CD14-positive monocyte (primary cell): Measurements from ENCODE around the gene PPM1H. TPM values are rescaled to one million over a fixed set of nuclear protein-coding genes. Genes with fewer than 3 reads are reported as not detected.

Experiments
- DNase-seq, 3 donors: peaks; one replicate each; pipeline ENCODE4 v3.0.0-alpha.2; 2011 to 2022
- H2AFZ ChIP-seq: 2 replicates; pipeline ENCODE4 v1.6.0; 2012; ENCODE audit warnings: mild to moderate bottlenecking, low read depth, low read length, inconsistent platforms; ENCODE audit not compliant: insufficient read depth, poor library complexity, severe bottlenecking
- H3K27ac ChIP-seq, 2 donors: 1 replicate in 1 of 2; 2 replicates in 1 of 2; pipeline ENCODE4 v1.5.1; 2012 to 2013; ENCODE audit warnings: low read length in 2 of 2, control low read depth in 1 of 2, inconsistent platforms in 1 of 2, low read depth in 1 of 2, mild to moderate bottlenecking in 1 of 2
- H3K27me3 ChIP-seq, 2 donors: one replicate each; pipeline versions ENCODE4 v1.6.0 to v1.6.1; 2011 to 2013; ENCODE audit warnings: low read length in 2 of 2; ENCODE audit not compliant: control insufficient read depth in 2 of 2, insufficient read depth in 2 of 2
- H3K36me3 ChIP-seq, 2 donors: replicated peaks in 1 of 2; 1 replicate in 1 of 2; 2 replicates in 1 of 2; pipeline versions ENCODE4 v1.5.1 to v1.6.1; 2012 to 2013; ENCODE audit warnings: low read length in 2 of 2, control low read depth in 1 of 2, inconsistent platforms in 1 of 2, mild to moderate bottlenecking in 1 of 2; ENCODE audit not compliant: insufficient read depth in 2 of 2, control insufficient read depth in 1 of 2
- H3K4me1 ChIP-seq, 2 donors: 1 replicate in 1 of 2; 2 replicates in 1 of 2; pipeline versions ENCODE4 v1.5.1 to v1.6.1; 2012 to 2013; ENCODE audit warnings: low read length in 2 of 2, control low read depth in 1 of 2, inconsistent platforms in 1 of 2, mild to moderate bottlenecking in 1 of 2, moderate library complexity in 1 of 2; ENCODE audit not compliant: insufficient read depth in 2 of 2, control insufficient read depth in 1 of 2
- H3K4me2 ChIP-seq: replicated peaks from 2 replicates; pipeline ENCODE3; 2012; ENCODE audit warnings: low read length, moderate library complexity, mild to moderate bottlenecking; ENCODE audit not compliant: poor library complexity, severe bottlenecking; ENCODE audit errors: extremely low read depth
- H3K4me3 ChIP-seq, 3 experiments: fragments of 200-600 bp in 1 of 3; sonication (generic) in 1 of 3; replicated peaks in 1 of 3; 1 replicate in 2 of 3; 2 replicates in 1 of 3; pipeline ENCODE4 v1.5.1; 2011 to 2013; ENCODE audit warnings: low read length in 3 of 3, mild to moderate bottlenecking in 3 of 3, control low read depth in 2 of 3, low read depth in 2 of 3, inconsistent platforms in 1 of 3, moderate library complexity in 1 of 3
- H3K79me2 ChIP-seq: 2 replicates; pipeline ENCODE4 v1.6.0; 2012; ENCODE audit warnings: mild to moderate bottlenecking, control low read depth, inconsistent platforms, low read length, moderate library complexity; ENCODE audit not compliant: insufficient read depth
- H3K9ac ChIP-seq: 2 replicates; pipeline ENCODE4 v1.6.0; 2017; ENCODE audit warnings: low read length, mild to moderate bottlenecking; ENCODE audit not compliant: insufficient read depth, poor library complexity, severe bottlenecking
- H3K9me3 ChIP-seq, 2 donors: replicated peaks in 1 of 2; 1 replicate in 1 of 2; 2 replicates in 1 of 2; pipeline versions ENCODE4 v1.5.1 to v1.6.1; 2012 to 2013; ENCODE audit warnings: low read length in 2 of 2, control low read depth in 1 of 2; ENCODE audit not compliant: control insufficient read depth in 1 of 2, insufficient read depth in 1 of 2
- H4K20me1 ChIP-seq: 2 replicates; pipeline ENCODE4 v1.6.0; 2012; ENCODE audit warnings: mild to moderate bottlenecking, low read length, control low read depth, moderate library complexity; ENCODE audit not compliant: insufficient read depth
- H3K27ac Mint-ChIP-seq, 7 donors: one replicate each; pipeline ENCODE4 v1.8.0; 2020; ENCODE audit warnings: mild to moderate bottlenecking in 7 of 7, mixed read lengths in 7 of 7, moderate library complexity in 6 of 7, inconsistent platforms in 2 of 7
- H3K27me3 Mint-ChIP-seq, 3 donors: one replicate each; pipeline ENCODE4 v1.8.0; 2021 to 2022; ENCODE audit warnings: low read depth in 3 of 3, mild to moderate bottlenecking in 3 of 3, mixed read lengths in 3 of 3, moderate library complexity in 3 of 3, inconsistent platforms in 1 of 3
- H3K36me3 Mint-ChIP-seq, 2 donors: one replicate each; pipeline ENCODE4 v1.8.0; 2020; ENCODE audit warnings: mixed read lengths in 2 of 2, inconsistent platforms in 1 of 2, mild to moderate bottlenecking in 1 of 2
- H3K4me1 Mint-ChIP-seq: one replicate; pipeline ENCODE4 v1.8.0; 2020; ENCODE audit warnings: mild to moderate bottlenecking, mixed read lengths
- H3K4me3 Mint-ChIP-seq, 2 donors: one replicate each; pipeline ENCODE4 v1.8.0; 2020; ENCODE audit warnings: mild to moderate bottlenecking in 2 of 2, mixed read lengths in 2 of 2, moderate library complexity in 1 of 2
- H3K9me3 Mint-ChIP-seq, 7 donors: one replicate each; pipeline ENCODE4 v1.8.0; 2020 to 2022; ENCODE audit warnings: mixed read lengths in 7 of 7, mild to moderate bottlenecking in 6 of 7, moderate library complexity in 6 of 7, inconsistent platforms in 2 of 7
- WGBS: methylation state at CpG from one replicate; pipeline ENCODE4 v1.1.5; 2013; ENCODE audit warnings: missing lambda C conversion rate; ENCODE audit not compliant: insufficient coverage; 5-methylcytosine and 5-hydroxymethylcytosine counted together
- intact Hi-C, 2 donors: fragments of 100-400 bp; cut with micrococcal nuclease; formaldehyde crosslinking; loops; one replicate each; pipeline versions ENCODE4 v1.15.0 to v1.15.1; 2023
- polyA plus RNA-seq, 3 donors: library from polyadenylated mRNA; depleted of rRNA in 1 of 3; unstranded in 2 of 3; stranded (reverse) in 1 of 3; fragments of 300-500 nt in 2 of 3; fragments of >200 nt in 1 of 3; fragmentation: Illumina TruSeq in 2 of 3; gene quantifications; 1 replicate in 2 of 3; 2 replicates in 1 of 3; pipeline ENCODE4 v1.2.3, GENCODE V29; 2012 to 2021
- TF ChIP-seq, protein P1 (sequence below): fragments of 200-600 bp; IDR thresholded peaks from one replicate; pipeline ENCODE4 v1.8.0; 2022; ENCODE audit warnings: antibody characterized with exemption, mild to moderate bottlenecking

PPM1H gene
- polyA plus RNA-seq, 3 donors, result 1.5 to 2.8 (median 1.9) TPM

DNA sequence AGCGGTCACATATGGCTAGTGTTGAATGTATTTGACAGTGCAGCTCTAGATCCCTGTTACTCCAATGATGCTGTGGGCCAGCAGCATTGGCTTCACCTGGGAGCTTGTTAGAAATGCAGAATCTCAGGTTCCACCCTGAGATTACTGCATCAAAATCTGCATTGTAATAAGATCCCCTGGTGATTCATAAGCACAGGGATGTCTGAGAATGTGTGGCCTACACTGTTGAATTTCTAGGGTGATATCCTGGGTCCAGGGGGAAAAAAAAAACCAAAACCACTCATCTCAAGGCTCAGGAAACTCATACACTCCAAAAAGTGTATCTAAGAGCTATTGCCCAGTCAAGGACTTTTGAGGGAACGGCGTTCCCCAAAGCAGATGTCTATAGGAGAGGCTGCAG, 196.8 kb downstream of the PPM1H start:
- H3K27ac ChIP-seq, result no peak overlapping the region
- H3K27ac Mint-ChIP-seq, result no peak overlapping the region
- DNase-seq, result no peak
- H3K4me1 Mint-ChIP-seq, result peaks cover 13% of the 10 kb centered on the region
- TF ChIP-seq, protein P1, sequence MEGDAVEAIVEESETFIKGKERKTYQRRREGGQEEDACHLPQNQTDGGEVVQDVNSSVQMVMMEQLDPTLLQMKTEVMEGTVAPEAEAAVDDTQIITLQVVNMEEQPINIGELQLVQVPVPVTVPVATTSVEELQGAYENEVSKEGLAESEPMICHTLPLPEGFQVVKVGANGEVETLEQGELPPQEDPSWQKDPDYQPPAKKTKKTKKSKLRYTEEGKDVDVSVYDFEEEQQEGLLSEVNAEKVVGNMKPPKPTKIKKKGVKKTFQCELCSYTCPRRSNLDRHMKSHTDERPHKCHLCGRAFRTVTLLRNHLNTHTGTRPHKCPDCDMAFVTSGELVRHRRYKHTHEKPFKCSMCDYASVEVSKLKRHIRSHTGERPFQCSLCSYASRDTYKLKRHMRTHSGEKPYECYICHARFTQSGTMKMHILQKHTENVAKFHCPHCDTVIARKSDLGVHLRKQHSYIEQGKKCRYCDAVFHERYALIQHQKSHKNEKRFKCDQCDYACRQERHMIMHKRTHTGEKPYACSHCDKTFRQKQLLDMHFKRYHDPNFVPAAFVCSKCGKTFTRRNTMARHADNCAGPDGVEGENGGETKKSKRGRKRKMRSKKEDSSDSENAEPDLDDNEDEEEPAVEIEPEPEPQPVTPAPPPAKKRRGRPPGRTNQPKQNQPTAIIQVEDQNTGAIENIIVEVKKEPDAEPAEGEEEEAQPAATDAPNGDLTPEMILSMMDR, result no peak
- 96% methylated on average over 3 of the region's 3 CpGs for WGBS
- peaks cover 10 to 14% of the 10 kb centered on the region in 2 donors for H3K36me3 Mint-ChIP-seq
- H3K4me3 Mint-ChIP-seq, result no peak overlapping the region
- H3K27me3 ChIP-seq, result no peaks in the 10 kb centered on the region
- H3K36me3 ChIP-seq, result no peaks in the 10 kb centered on the region
- H3K9ac ChIP-seq, result no peak overlapping the region
- H4K20me1 ChIP-seq, result no peaks in the 10 kb centered on the region
- H3K4me3 ChIP-seq, result no peak overlapping the region
- no peak overlapping the region for H2AFZ ChIP-seq
- H3K9me3 Mint-ChIP-seq, result no peaks in the 10 kb centered on the region
- H3K27me3 Mint-ChIP-seq, result no peaks in the 10 kb centered on the region
- no peaks in the 10 kb centered on the region for H3K9me3 ChIP-seq
- no peak overlapping the region for H3K4me2 ChIP-seq
- intact Hi-C loops, result loop anchor here in 1 of 2 donors (10.0 kb wide), 1 partner anchor 47 kb away; no protein-coding TSS in a partner anchor
- no peaks in the 10 kb centered on the region for H3K79me2 ChIP-seq
- peaks cover 5 to 12% of the 10 kb centered on the region in 2 donors for H3K4me1 ChIP-seq

DNA sequence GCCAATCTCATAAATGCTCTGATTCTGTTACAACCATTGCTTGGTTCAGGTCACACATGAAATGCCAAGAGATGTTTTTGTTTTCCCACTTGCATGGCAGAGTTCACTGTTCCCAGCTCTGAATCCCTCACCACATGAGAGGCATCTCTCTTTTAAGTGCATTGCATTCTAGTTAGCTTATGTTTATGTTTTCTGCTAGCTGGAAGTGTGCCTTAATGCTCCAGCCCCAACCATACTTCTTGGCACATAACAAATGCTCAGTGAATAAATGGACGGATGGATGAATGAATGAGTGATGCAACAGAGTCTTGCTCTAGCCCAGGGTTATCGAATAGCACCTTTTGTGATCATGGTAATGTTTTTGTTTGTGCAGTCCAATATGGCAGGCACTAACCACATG, 197.3 kb downstream of the PPM1H start:
- H3K4me1 ChIP-seq, result peaks cover 7 to 17% of the 10 kb centered on the region in 2 donors
- H3K36me3 ChIP-seq, result no peaks in the 10 kb centered on the region
- H3K79me2 ChIP-seq, result no peaks in the 10 kb centered on the region
- H3K36me3 Mint-ChIP-seq, result peaks cover 10 to 14% of the 10 kb centered on the region in 2 donors
- no peak overlapping the region for H3K9ac ChIP-seq
- H3K9me3 Mint-ChIP-seq, result no peaks in the 10 kb centered on the region
- no peak overlapping the region for H3K4me3 Mint-ChIP-seq
- no peaks in the 10 kb centered on the region for H4K20me1 ChIP-seq
- no peak overlapping the region for H3K4me3 ChIP-seq
- H3K27me3 ChIP-seq, result no peaks in the 10 kb centered on the region
- intact Hi-C loops, result loop anchor here in 1 of 2 donors (10.0 kb wide), 1 partner anchor 47 kb away; no protein-coding TSS in a partner anchor
- peaks cover 17% of the 10 kb centered on the region for H3K4me1 Mint-ChIP-seq
- DNase-seq, result no peak
- H3K9me3 ChIP-seq, result no peaks in the 10 kb centered on the region
- TF ChIP-seq, protein P1, result no peak
- 87% methylated on average over 2 of the region's 2 CpGs for WGBS
- no peaks in the 10 kb centered on the region for H3K27me3 Mint-ChIP-seq
- H3K27ac ChIP-seq, result no peak overlapping the region
- H3K27ac Mint-ChIP-seq, result no peak overlapping the region
- no peak overlapping the region for H3K4me2 ChIP-seq
- H2AFZ ChIP-seq, result no peak overlapping the region
